Measurements from ENCODE around the gene HDAC10.
"Not testable (repeated sequence)": the region's sequence is repeated elsewhere in the genome, so short reads cannot be mapped to it uniquely, and the experiment has no call there.

Gene HDAC10

DNA sequence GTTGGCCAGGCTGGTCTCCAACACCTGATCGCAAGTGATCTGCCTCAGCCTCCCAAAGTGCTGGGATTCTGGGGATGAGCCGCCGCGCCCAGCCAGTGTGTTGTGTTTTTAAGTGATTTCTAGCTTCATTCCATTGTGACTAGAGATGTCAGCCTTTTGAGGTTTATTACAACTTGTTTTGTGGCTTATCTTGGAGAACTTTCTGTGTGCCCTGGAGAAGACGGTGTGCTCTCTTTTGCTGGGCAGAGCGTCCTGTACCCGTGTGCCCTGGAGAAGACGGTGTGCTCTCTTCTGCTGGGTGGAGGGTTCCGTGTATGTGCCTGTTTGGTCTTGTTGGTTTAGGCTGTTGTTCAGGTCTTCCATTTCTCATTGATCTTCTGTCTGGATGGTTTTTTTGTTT is 37.8 kb downstream of the HDAC10 start:
- DNase-seq = no peak

DNA sequence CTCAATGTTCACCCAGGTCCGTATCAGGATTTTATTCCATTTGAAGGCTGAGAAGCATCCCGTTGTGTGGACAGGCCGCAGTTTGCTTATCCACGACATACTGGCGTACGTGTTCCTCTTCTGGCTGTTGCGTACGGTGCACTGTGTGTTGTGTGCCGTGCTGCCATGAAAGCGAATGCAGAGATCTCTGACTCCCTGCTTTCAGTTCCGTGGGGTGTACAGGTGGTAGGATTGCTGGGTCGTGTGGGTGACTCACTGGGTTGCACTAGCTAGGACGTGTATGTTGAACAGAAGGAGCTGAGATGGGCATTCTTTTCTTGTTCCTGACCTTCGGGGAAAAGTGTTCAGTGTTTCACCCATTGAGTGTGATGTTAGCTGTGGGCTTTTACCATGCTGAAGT is 39.9 kb downstream of the HDAC10 start:
- no peak for DNase-seq

DNA sequence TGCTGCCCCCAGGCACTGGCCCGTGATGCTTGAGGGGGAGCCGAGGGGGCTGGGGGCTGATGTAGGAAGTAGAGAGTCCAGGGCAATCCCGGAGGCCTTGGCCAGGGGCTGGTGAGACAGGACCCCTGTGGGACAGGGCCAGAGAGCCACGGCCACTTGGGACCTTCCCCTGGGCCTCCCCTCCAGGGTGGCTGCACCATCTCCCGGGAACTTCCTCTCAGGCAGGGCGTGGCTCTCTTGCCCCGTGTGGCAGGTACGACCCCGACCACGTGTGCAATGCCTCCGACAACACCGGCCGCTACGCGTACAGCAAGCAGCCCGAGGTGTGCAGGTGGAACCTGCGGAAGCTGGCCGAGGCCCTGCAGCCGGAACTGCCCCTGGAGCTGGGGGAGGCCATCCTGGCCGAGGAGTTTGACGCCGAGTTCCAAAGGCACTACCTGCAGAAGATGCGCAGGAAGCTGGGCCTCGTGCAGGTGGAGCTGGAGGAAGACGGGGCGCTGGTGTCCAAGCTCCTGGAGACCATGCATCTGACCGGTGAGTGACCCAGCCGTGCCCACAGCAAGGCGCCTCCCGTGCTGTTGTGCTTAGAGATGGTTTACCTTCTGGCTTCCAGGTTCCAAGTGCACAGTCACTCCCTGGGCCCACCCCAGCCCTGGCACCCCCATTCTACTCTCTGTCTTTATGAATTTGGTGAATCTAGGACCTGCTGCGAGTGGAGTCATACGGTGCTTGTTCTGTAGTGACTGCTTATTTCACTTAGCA is 40.5 kb downstream of the HDAC10 start:
- DNase-seq = no peak

- DNase-seq = peak; percentile 67
Observed at GRCh38 chr22:50209893-50210292, 41.2 kb downstream of the HDAC10 start.

GRCh38 chr22:50208939-50209892 is 41.8 kb downstream of the HDAC10 start:
- DNase-seq = no peak

- no peak for DNase-seq
Observed at GRCh38 chr22:50208430-50208938, 42.6 kb downstream of the HDAC10 start.

- no peak for DNase-seq
Observed at GRCh38 chr22:50207383-50208140, 43.5 kb downstream of the HDAC10 start.

DNA sequence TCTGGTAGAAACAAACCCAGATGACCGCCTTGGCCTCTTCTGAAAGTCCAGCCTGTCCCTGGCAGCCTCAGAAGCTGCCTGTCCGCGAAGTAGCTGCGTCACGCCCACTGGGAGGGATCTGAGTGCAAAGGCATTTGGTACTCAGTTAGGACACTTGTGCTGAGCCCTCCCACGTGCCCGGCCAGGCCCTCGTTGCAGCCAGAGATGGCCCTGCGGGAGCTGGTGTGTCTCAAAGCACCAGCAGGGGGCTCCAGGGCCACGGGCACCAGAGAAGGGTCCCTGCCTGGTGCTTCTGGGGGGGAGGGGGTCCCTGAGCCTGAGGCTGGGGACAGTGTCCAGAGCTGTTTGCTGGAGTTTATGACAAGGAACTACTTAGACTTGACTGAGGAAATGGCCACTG is 44.5 kb downstream of the HDAC10 start:
- no peak for DNase-seq

- no peak for DNase-seq
Observed at GRCh38 chr22:50205781-50206569, 45.1 kb downstream of the HDAC10 start.

DNA sequence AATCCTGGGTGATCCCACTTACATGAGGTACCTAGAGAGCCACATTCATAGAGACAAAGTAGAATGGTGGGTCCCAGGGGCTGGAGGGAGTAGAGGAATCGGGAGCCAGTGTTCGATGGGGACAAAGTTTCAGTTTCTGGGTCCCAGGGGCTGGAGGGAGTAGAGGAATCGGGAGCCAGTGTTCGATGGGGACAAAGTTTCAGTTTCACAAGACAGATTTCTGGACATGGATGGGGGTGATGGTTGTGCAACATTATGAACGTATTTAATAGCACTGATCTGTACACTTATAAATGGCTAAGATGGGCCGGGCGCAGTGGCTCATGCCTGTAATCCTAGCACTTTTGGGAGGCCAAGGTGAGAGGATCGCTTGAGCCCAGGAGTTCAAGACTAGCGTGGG is 46.1 kb downstream of the HDAC10 start:
- not testable (repeated sequence) for DNase-seq

- no peak for DNase-seq
Observed at GRCh38 chr22:50204571-50204970, 46.5 kb downstream of the HDAC10 start.

GRCh38 chr22:50203288-50203687 is 47.8 kb downstream of the HDAC10 start:
- DNase-seq = no peak

DNA sequence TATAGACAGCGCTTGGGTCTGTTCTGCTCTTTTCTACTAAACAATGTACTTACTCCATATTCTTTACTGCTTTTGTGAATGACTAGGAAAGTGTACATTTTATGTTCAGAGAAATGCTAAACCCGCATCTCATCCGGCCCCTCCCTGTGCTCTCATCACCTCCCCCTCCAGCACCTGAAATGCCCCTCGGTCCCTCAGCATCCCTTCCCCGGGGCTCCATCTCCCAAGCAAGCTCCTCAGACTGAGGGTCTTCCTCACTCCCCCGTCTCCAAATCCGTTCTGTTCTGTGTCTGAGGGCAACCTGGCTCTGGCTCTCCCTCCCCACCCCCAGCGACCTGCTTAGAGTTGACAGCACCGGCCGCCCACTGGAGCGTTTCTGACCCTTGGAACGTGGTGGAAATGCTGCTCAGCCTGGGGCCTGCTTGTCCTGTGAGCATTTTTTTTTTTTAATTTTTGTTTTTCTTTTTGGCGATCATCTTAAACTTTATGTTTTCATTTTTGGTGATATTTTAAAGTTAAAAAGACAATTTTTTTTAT is 48.9 kb downstream of the HDAC10 start:
- no peak for DNase-seq

DNA sequence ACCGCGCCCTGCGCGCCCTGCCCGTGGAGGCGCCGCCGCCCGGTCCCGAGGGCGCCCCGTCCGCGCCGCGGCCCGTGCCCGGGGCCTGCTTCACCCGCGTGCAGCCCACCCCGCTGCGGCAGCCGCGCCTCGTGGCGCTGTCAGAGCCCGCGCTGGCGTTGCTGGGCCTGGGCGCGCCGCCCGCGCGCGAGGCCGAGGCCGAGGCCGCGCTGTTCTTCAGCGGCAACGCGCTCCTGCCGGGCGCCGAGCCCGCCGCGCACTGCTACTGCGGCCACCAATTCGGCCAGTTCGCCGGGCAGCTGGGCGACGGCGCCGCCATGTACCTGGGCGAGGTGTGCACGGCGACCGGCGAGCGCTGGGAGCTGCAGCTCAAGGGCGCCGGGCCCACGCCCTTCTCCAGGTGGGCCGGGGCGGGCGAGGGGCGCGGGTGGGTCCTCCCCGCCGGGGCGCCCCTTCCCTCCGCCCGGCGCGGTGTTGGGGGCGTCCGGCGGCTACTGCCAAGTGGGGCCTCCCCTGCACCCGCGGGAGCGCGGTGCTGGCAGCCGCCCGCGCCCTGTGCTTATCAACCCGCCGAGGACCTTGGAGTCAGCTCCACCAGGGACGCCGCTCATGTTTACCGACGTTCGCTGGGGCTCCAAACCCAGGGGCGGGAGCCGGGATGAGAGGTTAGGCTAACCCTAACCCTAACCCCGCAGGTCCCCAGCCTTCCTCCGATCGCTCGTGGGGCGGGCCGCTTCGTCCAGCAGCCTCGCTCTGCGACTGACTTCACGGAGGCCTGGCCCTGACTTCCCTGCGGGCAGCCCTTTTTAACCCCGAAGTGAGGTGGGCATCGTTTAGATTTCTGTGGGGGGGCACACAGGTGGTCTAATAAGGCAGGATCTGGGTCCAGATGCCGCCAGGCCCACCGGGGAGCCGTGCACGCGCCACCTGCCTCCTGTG is 49.6 kb downstream of the HDAC10 start:
- DNase-seq = no peak

DNA sequence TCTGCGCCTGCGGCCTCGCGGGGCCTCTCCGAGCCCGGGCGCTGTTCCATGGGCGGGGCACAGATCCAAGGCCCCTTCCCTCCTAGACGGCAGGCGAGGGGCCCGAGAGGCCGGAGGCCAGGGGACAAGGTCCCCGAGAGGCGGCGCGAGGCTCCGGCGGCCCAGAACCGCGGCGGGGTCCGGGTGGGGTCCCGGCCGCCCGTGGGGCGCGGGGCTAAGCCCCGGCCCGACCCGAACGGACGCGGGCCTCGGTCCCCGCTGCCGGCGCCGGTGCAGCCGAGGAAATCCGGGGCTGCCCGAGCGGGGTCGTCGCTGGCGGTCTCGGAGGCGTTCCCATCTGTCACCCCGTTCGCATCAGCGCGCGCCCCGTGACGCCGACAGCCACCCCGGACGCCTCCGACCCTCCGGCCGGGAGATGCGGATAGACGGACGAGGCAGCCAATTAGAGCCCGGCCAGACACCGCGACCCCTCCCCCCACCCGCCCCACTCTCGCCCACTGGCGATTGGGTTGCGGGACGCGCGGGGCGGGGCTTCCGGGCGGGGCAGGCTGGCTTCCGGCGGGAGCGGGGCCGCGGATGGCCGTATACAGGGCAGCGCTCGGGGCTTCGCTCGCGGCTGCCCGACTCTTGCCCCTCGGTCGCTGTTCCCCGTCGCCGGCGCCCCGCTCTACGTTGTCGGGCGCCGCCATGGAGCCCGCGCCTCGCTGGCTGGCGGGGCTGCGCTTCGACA is 50.4 kb downstream of the HDAC10 start, which contains the start of gene SELENOO:
Gene SELENOO (plus strand): TSS at position 551 of the 730 bp plus-strand sequence. CDS start 26 bp downstream, at position 577.
- peak; percentile 90 for DNase-seq

DNA sequence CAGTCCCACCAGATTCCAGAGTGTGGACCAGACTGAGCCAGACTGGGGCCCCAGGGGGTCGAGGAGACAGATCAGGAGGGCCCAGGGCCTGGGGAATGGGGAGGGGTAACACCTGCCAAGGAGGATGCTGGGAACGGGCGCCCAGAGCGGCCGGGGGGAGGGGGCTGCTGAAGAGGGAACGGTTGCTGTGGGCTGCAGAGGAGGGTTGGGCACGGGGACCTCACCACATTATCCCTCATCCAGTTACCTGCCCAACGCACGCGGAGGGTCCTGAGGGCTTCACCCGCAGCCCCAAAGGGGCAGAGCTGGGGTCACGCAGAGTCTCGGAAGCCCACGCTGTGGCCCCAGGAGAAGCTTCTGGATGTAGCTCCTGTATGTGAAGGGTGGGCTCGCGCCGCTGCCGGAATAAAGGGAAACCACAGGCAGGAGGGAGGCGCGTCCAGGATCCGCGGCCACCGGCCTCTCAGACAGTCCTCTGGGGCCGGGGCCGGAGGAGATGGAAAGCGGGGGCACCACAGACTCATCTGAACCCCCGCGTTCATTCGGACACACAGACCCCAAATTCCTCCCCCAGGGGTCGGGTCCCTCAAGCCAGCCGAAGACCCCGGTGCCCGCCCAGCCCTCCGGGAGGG is 51.1 kb downstream of the HDAC10 start:
- no peak for DNase-seq

DNA sequence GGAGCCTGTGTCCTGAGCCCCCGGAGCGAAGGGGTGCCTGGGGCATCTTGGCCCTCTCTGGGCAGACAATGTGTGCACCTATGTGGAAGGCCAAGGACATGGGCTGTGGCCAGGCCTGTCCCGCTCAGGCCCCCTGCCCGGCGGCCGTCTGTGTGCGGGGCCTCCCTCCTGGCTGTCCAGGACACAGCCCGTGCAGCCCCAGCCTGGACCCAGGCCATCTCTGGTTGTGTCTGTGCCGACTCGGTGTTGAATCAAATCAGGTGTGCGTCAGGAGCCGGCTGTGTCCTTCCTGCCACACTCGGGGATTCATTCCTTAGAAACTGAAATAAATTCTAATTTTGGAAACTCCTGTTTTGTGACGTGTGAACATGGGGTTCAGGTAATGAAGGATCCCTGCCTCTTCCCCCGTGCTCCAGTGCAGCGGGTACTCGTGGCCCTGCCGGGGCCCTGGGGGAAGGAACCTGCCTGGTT is 51.8 kb downstream of the HDAC10 start:
- no peak for DNase-seq

DNA sequence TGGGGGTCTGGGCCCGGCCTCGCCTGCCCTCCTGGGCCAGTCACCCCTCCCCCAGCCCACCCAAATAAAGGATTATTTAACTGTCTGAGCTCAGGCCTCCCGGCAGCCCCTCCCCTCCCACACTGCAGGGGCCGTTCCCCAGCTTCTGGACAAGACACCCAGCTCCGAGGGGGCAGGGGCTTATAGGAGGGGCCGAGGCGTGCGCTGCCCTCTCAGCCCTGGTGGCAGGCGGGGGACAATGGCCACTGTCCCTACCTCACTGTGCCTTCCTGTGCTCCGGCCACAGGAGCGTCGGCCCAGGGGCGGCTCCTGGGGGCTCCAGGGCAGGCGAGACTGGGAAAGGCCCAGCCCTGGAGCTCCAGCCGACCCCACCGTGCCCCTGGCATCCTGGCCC is 52.4 kb downstream of the HDAC10 start:
- DNase-seq = no peak

Measured in stimulated activated CD4-positive, alpha-beta T cell treated with anti-CD3 and anti-CD28 coated beads, Interleukin-1b, Interleukin-23, amount 100 ng/mL, for 48 hours (primary cell).